Dendritic cell treated with granulocyte-macrophage colony-stimulating factor and Interleukin-4, amounts not matched to agents 40 ng/mL and 50 ng/mL, for 4 days (primary cell): Measurements from ENCODE around the gene ZNF341.
A peak's percentile ranks its signal among the peaks of the same experiment; 100 is the strongest.

Experiments
- H3K27ac Mint-ChIP-seq: one replicate; pipeline ENCODE4 v1.8.0; 2022; ENCODE audit warnings: mild to moderate bottlenecking, mixed read lengths
- H3K27me3 Mint-ChIP-seq: one replicate; pipeline ENCODE4 v1.8.0; 2022; ENCODE audit warnings: mild to moderate bottlenecking, mixed read lengths
- H3K36me3 Mint-ChIP-seq: one replicate; pipeline ENCODE4 v1.8.0; 2022; ENCODE audit warnings: low read depth, mixed read lengths
- H3K4me1 Mint-ChIP-seq: one replicate; pipeline ENCODE4 v1.8.0; 2022; ENCODE audit warnings: low read depth, mixed read lengths
- H3K4me3 Mint-ChIP-seq: one replicate; pipeline ENCODE4 v1.8.0; 2022; ENCODE audit warnings: mild to moderate bottlenecking, moderate library complexity, mixed read lengths
- H3K9me3 Mint-ChIP-seq: one replicate; pipeline ENCODE4 v1.8.0; 2022; ENCODE audit warnings: mixed read lengths
- intact Hi-C: fragments of 100-400 bp; cut with micrococcal nuclease; formaldehyde crosslinking; loops from one replicate; pipeline ENCODE4 v1.15.0; 2022

The ZNF341 gene

DNA sequence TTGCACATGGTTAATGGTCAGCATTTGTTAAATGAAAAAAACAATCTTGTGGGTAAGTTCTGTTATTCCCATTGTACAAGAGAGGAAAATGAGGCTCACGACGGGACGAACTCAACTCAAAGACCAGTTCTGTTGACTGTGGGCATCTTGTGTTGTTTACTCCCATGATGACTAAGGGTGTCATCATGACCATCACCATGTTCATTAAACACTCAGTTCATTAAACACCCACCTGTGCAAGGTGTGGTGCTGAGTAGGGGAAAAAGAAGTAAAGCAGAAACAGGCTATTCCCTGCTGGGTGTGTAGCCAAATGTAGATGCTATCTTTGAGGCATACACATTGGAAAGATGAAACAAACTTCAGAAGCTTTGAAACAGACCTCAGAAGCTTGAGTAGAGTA is 83.9 kb downstream of the ZNF341 start:
- Mint-ChIP-seq H3K9me3 (no peaks in the 10 kb centered on the region), H3K4me3 (no peak overlapping the region), H3K4me1 (peaks cover 79% of the 10 kb centered on the region), H3K27ac (no peak overlapping the region), H3K36me3 (peaks cover 66% of the 10 kb centered on the region), H3K27me3 (no peaks in the 10 kb centered on the region)
- intact Hi-C loops, result no loop called here

- H3K4me3 Mint-ChIP-seq, result no peak overlapping the region
Observed at GRCh38 chr20:33816191-33816590, 84.4 kb downstream of the ZNF341 start.

DNA sequence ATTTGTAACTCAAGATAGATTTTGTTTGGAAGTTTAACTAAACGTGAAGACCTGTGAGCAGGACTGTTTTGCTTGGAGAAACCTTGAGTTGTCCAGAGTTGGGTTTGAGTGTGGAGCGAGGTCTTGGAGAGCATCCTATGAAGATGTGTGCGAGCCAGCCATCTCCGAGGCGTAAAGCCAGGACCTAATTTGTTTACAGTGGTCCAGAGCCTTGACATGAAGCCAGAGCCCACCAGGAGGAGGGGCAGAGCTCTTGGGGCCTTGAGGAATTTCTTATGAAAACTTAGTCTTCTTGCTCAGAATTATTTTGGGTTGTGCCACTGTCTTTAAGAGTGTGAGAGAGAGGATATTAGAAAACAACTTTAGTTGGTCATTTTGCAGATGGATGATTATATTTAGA is 85.6 kb downstream of the ZNF341 start:
- intact Hi-C loops, result loop anchor here (1.0 kb wide), 1 partner anchor 19 kb away; no protein-coding TSS in a partner anchor
- Mint-ChIP-seq H3K4me3 (no peak overlapping the region), H3K27ac (no peak overlapping the region), H3K36me3 (peaks cover 59% of the 10 kb centered on the region), H3K9me3 (no peaks in the 10 kb centered on the region), H3K4me1 (peaks cover 75% of the 10 kb centered on the region), H3K27me3 (no peaks in the 10 kb centered on the region)

More at GRCh38 chr20:33816191-33816590, 84.4 kb downstream of the ZNF341 start:
- H3K4me1 Mint-ChIP-seq, result peaks cover 81% of the 10 kb centered on the region
- H3K9me3 Mint-ChIP-seq, result no peaks in the 10 kb centered on the region
- H3K27me3 Mint-ChIP-seq, result no peaks in the 10 kb centered on the region
- H3K27ac Mint-ChIP-seq, result no peak overlapping the region
- intact Hi-C loops, result no loop called here
- peaks cover 65% of the 10 kb centered on the region for H3K36me3 Mint-ChIP-seq

GRCh38 chr20:33819456-33819855 is 87.7 kb downstream of the ZNF341 start:
- H3K4me3 Mint-ChIP-seq, result no peak overlapping the region
- H3K27me3 Mint-ChIP-seq, result no peaks in the 10 kb centered on the region
- H3K9me3 Mint-ChIP-seq, result no peaks in the 10 kb centered on the region
- intact Hi-C loops, result no loop called here
- H3K36me3 Mint-ChIP-seq, result peaks cover 69% of the 10 kb centered on the region
- H3K4me1 Mint-ChIP-seq, result peaks cover 63% of the 10 kb centered on the region
- no peak overlapping the region for H3K27ac Mint-ChIP-seq

- Mint-ChIP-seq H3K27ac (no peak overlapping the region), H3K4me1 (peaks cover 66% of the 10 kb centered on the region), H3K27me3 (no peaks in the 10 kb centered on the region), H3K9me3 (no peaks in the 10 kb centered on the region), H3K36me3 (peaks cover 64% of the 10 kb centered on the region), H3K4me3 (no peak overlapping the region)
- intact Hi-C loops, result no loop called here
Observed at GRCh38 chr20:33820362-33820761, 88.6 kb downstream of the ZNF341 start.

GRCh38 chr20:33821270-33821836 is 89.6 kb downstream of the ZNF341 start:
- H3K36me3 Mint-ChIP-seq, result peaks cover 55% of the 10 kb centered on the region
- H3K9me3 Mint-ChIP-seq, result no peaks in the 10 kb centered on the region
- peaks cover 72% of the 10 kb centered on the region for H3K4me1 Mint-ChIP-seq
- intact Hi-C loops, result no loop called here
- H3K4me3 Mint-ChIP-seq, result no peak overlapping the region
- no peaks in the 10 kb centered on the region for H3K27me3 Mint-ChIP-seq
- no peak overlapping the region for H3K27ac Mint-ChIP-seq

- Mint-ChIP-seq H3K4me1 (peaks cover 71% of the 10 kb centered on the region), H3K36me3 (peaks cover 57% of the 10 kb centered on the region), H3K27ac (no peak overlapping the region), H3K27me3 (no peaks in the 10 kb centered on the region), H3K4me3 (no peak overlapping the region), H3K9me3 (no peaks in the 10 kb centered on the region)
- intact Hi-C loops, result no loop called here
Observed at GRCh38 chr20:33822423-33822822, 90.6 kb downstream of the ZNF341 start.

- peaks cover 57% of the 10 kb centered on the region for H3K36me3 Mint-ChIP-seq
- no peaks in the 10 kb centered on the region for H3K27me3 Mint-ChIP-seq
- H3K9me3 Mint-ChIP-seq, result no peaks in the 10 kb centered on the region
- H3K27ac Mint-ChIP-seq, result no peak overlapping the region
- no peak overlapping the region for H3K4me3 Mint-ChIP-seq
- H3K4me1 Mint-ChIP-seq, result peaks cover 71% of the 10 kb centered on the region
- intact Hi-C loops, result no loop called here
Observed at GRCh38 chr20:33822991-33823390, 91.2 kb downstream of the ZNF341 start.

DNA sequence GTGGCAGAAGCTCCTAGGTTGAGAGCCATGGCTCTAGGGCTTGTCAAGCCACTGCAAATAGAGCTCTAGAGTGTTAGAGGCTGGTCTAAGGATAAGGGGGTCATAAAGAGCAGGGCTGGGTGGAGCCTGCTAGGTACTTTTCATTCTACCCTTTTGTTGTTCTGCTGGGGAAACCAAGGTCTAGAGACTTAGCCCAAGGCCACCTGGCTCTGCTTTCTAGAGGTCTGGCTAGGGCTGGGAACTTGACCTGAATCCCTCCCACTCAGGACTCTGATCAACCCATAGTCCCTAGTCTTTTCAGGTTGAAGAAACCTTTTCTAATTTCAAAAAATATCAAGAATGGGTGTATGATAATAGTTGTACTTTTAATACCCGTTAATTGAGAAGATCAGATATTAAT is 93.1 kb downstream of the ZNF341 start:
- Mint-ChIP-seq H3K27ac (peak overlapping the region; percentile 38), H3K9me3 (no peaks in the 10 kb centered on the region), H3K4me1 (peaks cover 71% of the 10 kb centered on the region), H3K36me3 (peaks cover 45% of the 10 kb centered on the region), H3K27me3 (no peaks in the 10 kb centered on the region), H3K4me3 (no peak overlapping the region)
- intact Hi-C loops, result no loop called here

GRCh38 chr20:33825340-33826269 is 93.8 kb downstream of the ZNF341 start:
- peaks cover 72% of the 10 kb centered on the region for H3K4me1 Mint-ChIP-seq
- intact Hi-C loops, result no loop called here
- peak overlapping the region; percentile 25 for H3K27ac Mint-ChIP-seq
- H3K27me3 Mint-ChIP-seq, result no peaks in the 10 kb centered on the region
- no peak overlapping the region for H3K4me3 Mint-ChIP-seq
- H3K9me3 Mint-ChIP-seq, result no peaks in the 10 kb centered on the region
- H3K36me3 Mint-ChIP-seq, result peaks cover 45% of the 10 kb centered on the region

- H3K27me3 Mint-ChIP-seq, result no peaks in the 10 kb centered on the region
- intact Hi-C loops, result no loop called here
- H3K4me1 Mint-ChIP-seq, result peaks cover 73% of the 10 kb centered on the region
- H3K4me3 Mint-ChIP-seq, result no peak overlapping the region
- H3K36me3 Mint-ChIP-seq, result peaks cover 51% of the 10 kb centered on the region
- H3K27ac Mint-ChIP-seq, result peak overlapping the region; percentile 25
- H3K9me3 Mint-ChIP-seq, result no peaks in the 10 kb centered on the region
Observed at GRCh38 chr20:33826270-33826897, 94.6 kb downstream of the ZNF341 start.

- H3K27ac Mint-ChIP-seq, result peak overlapping the region; percentile 24
- H3K36me3 Mint-ChIP-seq, result peaks cover 54% of the 10 kb centered on the region
Observed at GRCh38 chr20:33827109-33827508, 95.3 kb downstream of the ZNF341 start.

DNA sequence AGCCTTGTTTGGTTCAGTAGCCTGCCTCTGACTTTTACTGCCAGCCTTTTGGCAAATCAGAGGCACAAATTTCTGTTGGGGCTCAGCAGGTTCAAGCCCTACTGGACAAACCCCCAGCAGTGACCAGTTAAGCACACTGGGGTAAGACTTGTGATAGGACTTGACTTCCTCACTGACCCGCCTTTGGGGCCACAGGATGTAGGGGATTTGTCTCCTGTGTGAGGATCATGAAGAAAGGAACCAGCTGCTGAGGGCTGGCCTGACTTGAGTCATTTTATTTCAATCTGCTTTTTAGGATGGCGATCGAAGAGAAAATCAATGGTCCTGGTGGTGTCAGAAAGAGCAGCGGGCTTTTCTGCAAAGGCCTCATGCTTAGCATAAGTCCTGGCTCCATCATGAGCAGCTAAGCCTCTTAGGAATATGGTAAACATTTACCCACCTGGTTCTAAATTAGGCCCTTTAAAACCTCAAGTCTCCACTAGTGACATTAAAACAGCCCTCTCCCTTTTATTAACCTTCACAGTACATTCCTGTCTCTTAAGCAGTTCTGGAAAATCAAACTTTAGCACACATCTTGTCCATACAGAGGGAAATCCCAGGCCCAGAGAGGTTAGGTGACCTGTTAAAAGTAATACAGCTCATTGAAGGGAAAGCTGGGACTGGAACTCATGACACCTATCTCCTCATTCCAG is 96.0 kb downstream of the ZNF341 start:
- no peak overlapping the region for H3K4me3 Mint-ChIP-seq
- H3K27me3 Mint-ChIP-seq, result no peaks in the 10 kb centered on the region
- intact Hi-C loops, result no loop called here
- peak overlapping the region; percentile 39 for H3K27ac Mint-ChIP-seq
- peaks cover 52% of the 10 kb centered on the region for H3K36me3 Mint-ChIP-seq
- no peaks in the 10 kb centered on the region for H3K9me3 Mint-ChIP-seq
- H3K4me1 Mint-ChIP-seq, result peaks cover 78% of the 10 kb centered on the region

More at GRCh38 chr20:33827109-33827508, 95.3 kb downstream of the ZNF341 start:
- Mint-ChIP-seq H3K27me3 (no peaks in the 10 kb centered on the region), H3K4me1 (peaks cover 80% of the 10 kb centered on the region), H3K4me3 (no peak overlapping the region), H3K9me3 (no peaks in the 10 kb centered on the region)
- intact Hi-C loops, result no loop called here
